ENCODE results near the gene TAF3. TPM values are rescaled to one million over a fixed set of nuclear protein-coding genes. Genes with fewer than 3 reads are reported as not detected.

Gene TAF3
- total RNA-seq, 1 donor, result 2.2 TPM

- no peak for TF ChIP-seq CTCF (IDR thresholded peaks at IDR 0.05; ENCODE audit: insufficient read depth, low read depth, low read length)
- no peak for DNase-seq (ENCODE audit: low read depth)
- no peak overlapping the region for H3K4me3 ChIP-seq (ENCODE audit: low read depth, low read length)
These were observed 104.4 kb downstream of the TAF3 start for GRCh38 chr10:7922707-7923106.

GRCh38 chr10:7928536-7928935, 110.2 kb downstream of the TAF3 start:
- no peak overlapping the region for H3K4me3 ChIP-seq (ENCODE audit: low read depth, low read length)
- DNase-seq (ENCODE audit: low read depth), result no peak
- no peak for TF ChIP-seq CTCF (IDR thresholded peaks at IDR 0.05; ENCODE audit: insufficient read depth, low read depth, low read length)

- no peak for TF ChIP-seq CTCF (IDR thresholded peaks at IDR 0.05; ENCODE audit: insufficient read depth, low read depth, low read length)
- no peak for DNase-seq (ENCODE audit: low read depth)
- H3K4me3 ChIP-seq (ENCODE audit: low read depth, low read length), result no peak overlapping the region
These were observed 114.2 kb downstream of the TAF3 start for GRCh38 chr10:7932301-7933036.

- no peak overlapping the region for H3K4me3 ChIP-seq (ENCODE audit: low read depth, low read length)
- DNase-seq (ENCODE audit: low read depth), result no peak
- no peak for TF ChIP-seq CTCF (IDR thresholded peaks at IDR 0.05; ENCODE audit: insufficient read depth, low read depth, low read length)
These were observed 115.0 kb downstream of the TAF3 start for GRCh38 chr10:7933262-7933661.

- no peak overlapping the region for H3K4me3 ChIP-seq (ENCODE audit: low read depth, low read length)
- no peak for DNase-seq (ENCODE audit: low read depth)
- TF ChIP-seq CTCF (IDR thresholded peaks at IDR 0.05; ENCODE audit: insufficient read depth, low read depth, low read length), result no peak
These were observed 115.5 kb downstream of the TAF3 start for GRCh38 chr10:7933757-7934156.

GRCh38 chr10:7937315-7937945, 119.1 kb downstream of the TAF3 start:
- no peak for DNase-seq (ENCODE audit: low read depth)
- no peak for TF ChIP-seq CTCF (IDR thresholded peaks at IDR 0.05; ENCODE audit: insufficient read depth, low read depth, low read length)

More at GRCh38 chr10:7937315-7937945, 119.1 kb downstream of the TAF3 start:
- H3K4me3 ChIP-seq (ENCODE audit: low read depth, low read length), result no peak overlapping the region

Data from fibroblast of villous mesenchyme (primary cell).